NCI-H1105 treated with DMSO at 0.1 percent for 48 hours (cell line): ENCODE results near the gene TYSND1.
"Not testable (repeated sequence)": the region's sequence is repeated elsewhere in the genome, so short reads cannot be mapped to it uniquely, and the experiment has no call there.

Source experiments
- DNase-seq: peaks from one replicate; lab custom pipeline; 2025; lab: John Stamatoyannopoulos, UW

TYSND1 gene

GRCh38 chr10:70146489-70147258, at the start of gene TYSND1:
Gene TYSND1, minus strand, starts transcription at chr10:70146700. Its CDS starts 114 bp downstream, at chr10:70146586.
- DNase-seq = peak; percentile 93

- DNase-seq = no peak
These were observed 46.9 kb upstream of the TYSND1 start for GRCh38 chr10:70193391-70193844.

- no peak for DNase-seq
These were observed 45.9 kb upstream of the TYSND1 start for GRCh38 chr10:70192326-70192968.

GRCh38 chr10:70191972-70192305, 45.4 kb upstream of the TYSND1 start:
- no peak for DNase-seq

- DNase-seq = no peak
These were observed 44.9 kb upstream of the TYSND1 start for GRCh38 chr10:70191161-70191971.

GRCh38 chr10:70190581-70190980, 44.1 kb upstream of the TYSND1 start:
- no peak for DNase-seq

GRCh38 chr10:70190102-70190501, 43.6 kb upstream of the TYSND1 start:
- no peak for DNase-seq

- no peak for DNase-seq
These were observed 42.3 kb upstream of the TYSND1 start for GRCh38 chr10:70188768-70189167.

GRCh38 chr10:70186571-70186970, 40.1 kb upstream of the TYSND1 start:
- DNase-seq = no peak

- no peak for DNase-seq
These were observed 39.6 kb upstream of the TYSND1 start for GRCh38 chr10:70186090-70186489.

- no peak for DNase-seq
These were observed 36.8 kb upstream of the TYSND1 start for GRCh38 chr10:70183304-70183703.

GRCh38 chr10:70179209-70179608, 32.7 kb upstream of the TYSND1 start:
- DNase-seq = not testable (repeated sequence)

GRCh38 chr10:70178139-70178725, 31.7 kb upstream of the TYSND1 start:
- no peak for DNase-seq

- DNase-seq = no peak
These were observed 29.9 kb upstream of the TYSND1 start for GRCh38 chr10:70176441-70176840.

- no peak for DNase-seq
These were observed 29.0 kb upstream of the TYSND1 start for GRCh38 chr10:70175516-70175915.

- DNase-seq = no peak
These were observed 27.7 kb upstream of the TYSND1 start for GRCh38 chr10:70174058-70174741.

GRCh38 chr10:70169649-70170364, 23.3 kb upstream of the TYSND1 start:
- DNase-seq = no peak

GRCh38 chr10:70169011-70169410, 22.5 kb upstream of the TYSND1 start:
- DNase-seq = no peak

- no peak for DNase-seq
These were observed 20.7 kb upstream of the TYSND1 start for GRCh38 chr10:70167246-70167645.

GRCh38 chr10:70166394-70166793, 19.9 kb upstream of the TYSND1 start:
- DNase-seq = no peak

- no peak for DNase-seq
These were observed 17.7 kb upstream of the TYSND1 start for GRCh38 chr10:70164163-70164562.
